GM12878 (cell line): ENCODE results near the gene CCDC85A. TPM values are rescaled to one million over a fixed set of nuclear protein-coding genes. Genes with fewer than 3 reads are reported as not detected.

ENCODE experiments used
- BHLHE40 ChIP-seq, 2 experiments: fragments of 450-650 bp in 1 of 2; IDR thresholded peaks; 2 replicates each; pipeline ENCODE4 v1.6.1; 2011 to 2017; ENCODE audit warnings: low read depth in 2 of 2, borderline replicate concordance in 1 of 2, improper control_type of control experiment in 1 of 2, low read length in 1 of 2, mild to moderate bottlenecking in 1 of 2
- ESRRA ChIP-seq: IDR thresholded peaks from 2 replicates; pipeline ENCODE4 v1.6.1; 2012; ENCODE audit warnings: mild to moderate bottlenecking, low read length, improper control_type of control experiment
- ETV6 ChIP-seq, 2 experiments: fragments of 450-650 bp in 1 of 2; IDR thresholded peaks in 1 of 2; conservative IDR thresholded peaks in 1 of 2; 2 replicates each; pipeline ENCODE4 v1.6.1; 2014; ENCODE audit warnings: antibody characterized with exemption in 1 of 2, borderline replicate concordance in 1 of 2, low read depth in 1 of 2, mild to moderate bottlenecking in 1 of 2, moderate library complexity in 1 of 2
- KAT2A ChIP-seq: conservative IDR thresholded peaks from 2 replicates; pipeline ENCODE4 v1.6.1; 2011; ENCODE audit warnings: low read depth, low read length; ENCODE audit not compliant: control insufficient read depth
- KDM1A ChIP-seq: fragments of 200-600 bp; sonication (generic); IDR thresholded peaks from 2 replicates; pipeline ENCODE4 v1.6.1; 2016; ENCODE audit warnings: borderline replicate concordance
- PAX5 ChIP-seq: IDR thresholded peaks from 2 replicates; pipeline ENCODE4 v1.6.1; 2011; ENCODE audit warnings: low read depth, low read length, borderline replicate concordance
- POLR2AphosphoS2 ChIP-seq: IDR thresholded peaks from 2 replicates; pipeline ENCODE4 v1.6.1; 2011; ENCODE audit warnings: low read depth, mild to moderate bottlenecking, low read length, improper control_type of control experiment, moderate library complexity
- SIX5 ChIP-seq: IDR thresholded peaks from 2 replicates; pipeline ENCODE4 v1.6.1; 2011; ENCODE audit warnings: mild to moderate bottlenecking, low read depth, low read length, moderate library complexity; ENCODE audit not compliant: severe bottlenecking
- SREBF1 ChIP-seq: IDR thresholded peaks from 2 replicates; pipeline ENCODE4 v1.6.1; 2012; ENCODE audit warnings: mild to moderate bottlenecking, low read length
- SUZ12 ChIP-seq: fragments of 200-600 bp; sonication (generic); IDR thresholded peaks from one replicate; pipeline ENCODE4 v1.6.1; 2018; ENCODE audit warnings: antibody characterized with exemption, mild to moderate bottlenecking; ENCODE audit not compliant: unreplicated experiment
- TBL1XR1 ChIP-seq: IDR thresholded peaks from 2 replicates; pipeline ENCODE4 v1.6.1; 2012; ENCODE audit warnings: low read depth, low read length, improper control_type of control experiment
- polyA plus RNA-seq, 11 experiments: library from polyadenylated mRNA; depleted of rRNA in 4 of 11; unstranded in 6 of 11; stranded (reverse) in 5 of 11; fragments of >200 nt; fragmentation: Nextera tagmentation in 4 of 11; fragmentation: Illumina TruSeq in 1 of 11; extraction: Ambion mirVana in 4 of 11; extraction: Trizol in 1 of 11; gene quantifications; 1 replicate in 1 of 11; 2 replicates in 10 of 11; pipeline versions ENCODE4 v1.2.1 to v1.2.3, GENCODE V29; 2011 to 2016; ENCODE audit warnings: inconsistent platforms in 2 of 11, missing spikeins in 2 of 11, low read depth in 1 of 11
- total RNA-seq, 4 experiments: library from RNA; depleted of rRNA in 3 of 4; stranded (reverse); fragments of >200 nt in 3 of 4; fragmentation: Illumina TruSeq in 1 of 4; extraction: Trizol in 1 of 4; gene quantifications; 2 replicates each; pipeline versions ENCODE4 v1.2.1 to v1.2.3, GENCODE V29; 2013 to 2021
- TF ChIP-seq, protein P1 (sequence below): fragments of 450-650 bp; IDR thresholded peaks from 2 replicates; pipeline ENCODE4 v1.6.1; 2018; ENCODE audit warnings: mild to moderate bottlenecking, low read depth, moderate library complexity; ENCODE audit not compliant: partially characterized antibody
- TF ChIP-seq, protein P2 (sequence below): fragments of 450-650 bp; IDR thresholded peaks from 2 replicates; pipeline ENCODE4 v1.6.1; 2017; ENCODE audit warnings: antibody characterized with exemption, mild to moderate bottlenecking, moderate library complexity

Gene CCDC85A
- total and polyA plus RNA-seq, 10 of the 15 experiments (the other 5 are each of a cell fraction or from before 2014, with no cell fraction given) = 0.02 to 0.57 (median 0.04) TPM; not detected in 7

DNA sequence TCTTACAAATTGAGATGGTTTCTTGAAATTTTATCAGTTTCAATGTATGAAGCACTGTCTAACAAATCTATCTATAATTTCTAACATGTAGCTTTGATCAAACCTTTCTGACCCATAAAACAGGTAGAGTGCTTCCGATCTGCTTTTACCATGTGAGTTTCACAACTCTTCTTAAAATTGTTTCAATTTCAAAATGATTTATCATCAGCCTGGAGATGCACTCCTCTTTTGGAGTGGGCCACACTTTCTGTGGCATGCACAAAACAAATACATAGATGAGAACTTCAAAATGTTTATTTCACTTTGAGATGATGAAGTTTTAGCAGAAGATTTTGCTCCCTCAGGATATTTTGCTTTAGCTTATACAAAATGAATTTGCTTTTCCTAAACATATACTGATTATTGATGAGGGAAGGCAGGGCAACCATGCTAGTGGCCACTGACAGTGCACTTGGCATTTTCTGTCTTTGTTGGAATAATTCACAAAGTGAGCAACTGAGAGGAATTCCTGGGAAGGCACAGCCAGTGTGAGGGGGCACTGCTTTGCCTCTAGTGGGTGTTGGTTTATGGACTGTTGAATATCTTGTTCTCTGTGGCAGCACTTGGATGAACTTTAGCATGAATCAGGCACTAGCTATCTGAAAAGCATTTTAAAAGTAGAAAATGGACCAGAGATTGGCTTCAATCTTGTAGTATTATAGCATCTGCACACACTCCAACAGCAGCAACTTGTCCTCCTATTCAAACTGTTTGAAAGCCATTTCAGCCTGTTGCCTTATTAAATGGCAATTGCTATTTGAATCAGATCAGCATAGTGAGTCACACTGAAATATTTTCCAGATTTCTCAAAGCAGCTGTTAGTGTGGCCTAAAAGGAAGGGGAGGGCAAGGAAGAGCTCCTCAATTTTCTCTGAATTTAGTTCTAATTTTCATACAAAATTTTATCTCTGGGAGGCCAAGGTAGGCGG is 193.2 kb downstream of the CCDC85A start (continued):
- TF ChIP-seq, protein P1, sequence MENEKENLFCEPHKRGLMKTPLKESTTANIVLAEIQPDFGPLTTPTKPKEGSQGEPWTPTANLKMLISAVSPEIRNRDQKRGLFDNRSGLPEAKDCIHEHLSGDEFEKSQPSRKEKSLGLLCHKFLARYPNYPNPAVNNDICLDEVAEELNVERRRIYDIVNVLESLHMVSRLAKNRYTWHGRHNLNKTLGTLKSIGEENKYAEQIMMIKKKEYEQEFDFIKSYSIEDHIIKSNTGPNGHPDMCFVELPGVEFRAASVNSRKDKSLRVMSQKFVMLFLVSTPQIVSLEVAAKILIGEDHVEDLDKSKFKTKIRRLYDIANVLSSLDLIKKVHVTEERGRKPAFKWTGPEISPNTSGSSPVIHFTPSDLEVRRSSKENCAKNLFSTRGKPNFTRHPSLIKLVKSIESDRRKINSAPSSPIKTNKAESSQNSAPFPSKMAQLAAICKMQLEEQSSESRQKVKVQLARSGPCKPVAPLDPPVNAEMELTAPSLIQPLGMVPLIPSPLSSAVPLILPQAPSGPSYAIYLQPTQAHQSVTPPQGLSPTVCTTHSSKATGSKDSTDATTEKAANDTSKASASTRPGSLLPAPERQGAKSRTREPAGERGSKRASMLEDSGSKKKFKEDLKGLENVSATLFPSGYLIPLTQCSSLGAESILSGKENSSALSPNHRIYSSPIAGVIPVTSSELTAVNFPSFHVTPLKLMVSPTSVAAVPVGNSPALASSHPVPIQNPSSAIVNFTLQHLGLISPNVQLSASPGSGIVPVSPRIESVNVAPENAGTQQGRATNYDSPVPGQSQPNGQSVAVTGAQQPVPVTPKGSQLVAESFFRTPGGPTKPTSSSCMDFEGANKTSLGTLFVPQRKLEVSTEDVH = no peak
- TF ChIP-seq ESRRA = no peak
- TF ChIP-seq, protein P2, sequence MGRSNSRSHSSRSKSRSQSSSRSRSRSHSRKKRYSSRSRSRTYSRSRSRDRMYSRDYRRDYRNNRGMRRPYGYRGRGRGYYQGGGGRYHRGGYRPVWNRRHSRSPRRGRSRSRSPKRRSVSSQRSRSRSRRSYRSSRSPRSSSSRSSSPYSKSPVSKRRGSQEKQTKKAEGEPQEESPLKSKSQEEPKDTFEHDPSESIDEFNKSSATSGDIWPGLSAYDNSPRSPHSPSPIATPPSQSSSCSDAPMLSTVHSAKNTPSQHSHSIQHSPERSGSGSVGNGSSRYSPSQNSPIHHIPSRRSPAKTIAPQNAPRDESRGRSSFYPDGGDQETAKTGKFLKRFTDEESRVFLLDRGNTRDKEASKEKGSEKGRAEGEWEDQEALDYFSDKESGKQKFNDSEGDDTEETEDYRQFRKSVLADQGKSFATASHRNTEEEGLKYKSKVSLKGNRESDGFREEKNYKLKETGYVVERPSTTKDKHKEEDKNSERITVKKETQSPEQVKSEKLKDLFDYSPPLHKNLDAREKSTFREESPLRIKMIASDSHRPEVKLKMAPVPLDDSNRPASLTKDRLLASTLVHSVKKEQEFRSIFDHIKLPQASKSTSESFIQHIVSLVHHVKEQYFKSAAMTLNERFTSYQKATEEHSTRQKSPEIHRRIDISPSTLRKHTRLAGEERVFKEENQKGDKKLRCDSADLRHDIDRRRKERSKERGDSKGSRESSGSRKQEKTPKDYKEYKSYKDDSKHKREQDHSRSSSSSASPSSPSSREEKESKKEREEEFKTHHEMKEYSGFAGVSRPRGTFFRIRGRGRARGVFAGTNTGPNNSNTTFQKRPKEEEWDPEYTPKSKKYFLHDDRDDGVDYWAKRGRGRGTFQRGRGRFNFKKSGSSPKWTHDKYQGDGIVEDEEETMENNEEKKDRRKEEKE = no peak
- TF ChIP-seq SIX5 = no peak
- no peak for TF ChIP-seq SUZ12
- no peak for TF ChIP-seq KAT2A
- TF ChIP-seq PAX5 = no peak
- TF ChIP-seq ETV6 (conservative IDR thresholded peaks at IDR 0.05 in 1 of 2, IDR thresholded peaks at IDR 0.05 in 1 of 2; ENCODE audit: borderline replicate concordance in 1 of 2, low read depth in 1 of 2) = no peak
- no peak for TF ChIP-seq TBL1XR1
- TF ChIP-seq KDM1A = no peak
- TF ChIP-seq BHLHE40 (IDR thresholded peaks at IDR 0.05; ENCODE audit: borderline replicate concordance in 1 of 2, low read depth in 2 of 2, low read length in 1 of 2) = no peak
- TF ChIP-seq SREBF1 = no peak
- TF ChIP-seq POLR2AphosphoS2 = no peak
- TF ChIP-seq, all 136 proteins: peak for 0
